H9 (cell line): ENCODE data around the gene SCYGR1. TPM values are rescaled to one million over a fixed set of nuclear protein-coding genes. Genes with fewer than 3 reads are reported as not detected.
"Not testable (repeated sequence)": the region's sequence is repeated elsewhere in the genome, so short reads cannot be mapped to it uniquely, and the experiment has no call there.

Experiments used
- DNase-seq: peaks from one replicate; pipeline ENCODE4 v3.0.0-alpha.2; 2017
- H2AFZ ChIP-seq: one replicate; pipeline ENCODE4 v1.6.1; 2013; ENCODE audit warnings: mild to moderate bottlenecking, low read length, control low read depth, moderate library complexity
- H2AK5ac ChIP-seq: 2 replicates; pipeline ENCODE4 v1.6.1; 2013; ENCODE audit warnings: low read length, control low read depth, mixed read lengths; ENCODE audit not compliant: insufficient read length
- H2BK120ac ChIP-seq: one replicate; pipeline ENCODE4 v1.6.1; 2013; ENCODE audit warnings: low read depth, mild to moderate bottlenecking, low read length, control low read depth, inconsistent platforms; ENCODE audit not compliant: poor library complexity, severe bottlenecking
- H2BK12ac ChIP-seq: 2 replicates; pipeline ENCODE4 v1.6.1; 2013; ENCODE audit warnings: low read length, control low read depth, mixed read lengths, low read depth; ENCODE audit not compliant: insufficient read length
- H2BK15ac ChIP-seq: 2 replicates; pipeline ENCODE4 v1.6.1; 2013; ENCODE audit warnings: low read depth, low read length, control low read depth
- H2BK20ac ChIP-seq: one replicate; pipeline ENCODE4 v1.6.1; 2013; ENCODE audit warnings: low read depth, mild to moderate bottlenecking, low read length, control low read depth, inconsistent platforms; ENCODE audit not compliant: poor library complexity, severe bottlenecking
- H2BK5ac ChIP-seq: 2 replicates; pipeline ENCODE4 v1.6.1; 2013; ENCODE audit warnings: low read length, control low read depth, mixed read lengths; ENCODE audit not compliant: insufficient read length
- H3K14ac ChIP-seq: 2 replicates; pipeline ENCODE4 v1.6.1; 2013; ENCODE audit warnings: low read length, control low read depth; ENCODE audit not compliant: insufficient read depth
- H3K18ac ChIP-seq: 2 replicates; pipeline ENCODE4 v1.6.1; 2013; ENCODE audit warnings: low read depth, mild to moderate bottlenecking, mixed read lengths, low read length, control low read depth; ENCODE audit not compliant: insufficient read length
- H3K23ac ChIP-seq: 2 replicates; pipeline ENCODE4 v1.6.1; 2013; ENCODE audit warnings: low read length, control low read depth, mixed read lengths, low read depth; ENCODE audit not compliant: insufficient read length
- H3K23me2 ChIP-seq: 2 replicates; pipeline ENCODE4 v1.6.1; 2013; ENCODE audit warnings: low read depth, mild to moderate bottlenecking, mixed read lengths, low read length, control low read depth; ENCODE audit not compliant: insufficient read length, poor library complexity, severe bottlenecking
- H3K27ac ChIP-seq: 2 replicates; pipeline ENCODE4 v1.5.1; 2013; ENCODE audit warnings: low read length, control low read depth, mixed read lengths, low read depth; ENCODE audit not compliant: insufficient read length
- H3K27me3 ChIP-seq: 2 replicates; pipeline ENCODE4 v1.6.1; 2013; ENCODE audit warnings: low read length, control low read depth, inconsistent platforms; ENCODE audit not compliant: insufficient read depth
- H3K4ac ChIP-seq: 2 replicates; pipeline ENCODE4 v1.6.1; 2013; ENCODE audit warnings: low read depth, mild to moderate bottlenecking, control low read depth, inconsistent platforms, low read length, moderate library complexity
- H3K4me1 ChIP-seq: 2 replicates; pipeline ENCODE4 v1.6.1; 2013; ENCODE audit warnings: low read length, control low read depth, inconsistent platforms; ENCODE audit not compliant: insufficient read depth
- H3K4me2 ChIP-seq: 2 replicates; pipeline ENCODE4 v1.6.1; 2013; ENCODE audit warnings: low read length, control low read depth, mixed read lengths; ENCODE audit not compliant: insufficient read length, insufficient read depth
- H3K56ac ChIP-seq: 2 replicates; pipeline ENCODE4 v1.6.1; 2013; ENCODE audit warnings: low read depth, mild to moderate bottlenecking, mixed read lengths, low read length, control low read depth; ENCODE audit not compliant: insufficient read length
- H3K79me1 ChIP-seq: 2 replicates; pipeline ENCODE4 v1.6.1; 2013; ENCODE audit warnings: low read depth, mild to moderate bottlenecking, moderate library complexity, low read length, control low read depth, inconsistent platforms; ENCODE audit not compliant: insufficient read depth, poor library complexity, severe bottlenecking
- H3K79me2 ChIP-seq: 2 replicates; pipeline ENCODE4 v1.6.1; 2013; ENCODE audit warnings: low read length, control low read depth, inconsistent platforms; ENCODE audit not compliant: insufficient read depth
- H3K9ac ChIP-seq: 2 replicates; pipeline ENCODE4 v1.6.1; 2013; ENCODE audit warnings: low read length, control low read depth, mixed read lengths; ENCODE audit not compliant: insufficient read length; ENCODE audit errors: extremely low read depth
- H3K9me3 ChIP-seq: one replicate; pipeline ENCODE4 v1.6.1; 2013; ENCODE audit warnings: low read depth, low read length, inconsistent platforms; ENCODE audit not compliant: control insufficient read depth
- H3T11ph ChIP-seq: one replicate; pipeline ENCODE4 v1.6.1; 2013; ENCODE audit warnings: mild to moderate bottlenecking, low read length, control low read depth, inconsistent platforms
- H4K20me1 ChIP-seq: one replicate; pipeline ENCODE4 v1.6.1; 2013; ENCODE audit not compliant: control insufficient read depth, insufficient read length, insufficient read depth
- H4K5ac ChIP-seq: 2 replicates; pipeline ENCODE4 v1.6.1; 2013; ENCODE audit warnings: low read depth, mild to moderate bottlenecking, mixed read lengths, low read length, control low read depth; ENCODE audit not compliant: insufficient read length
- H4K8ac ChIP-seq: replicated peaks from 2 replicates; pipeline ENCODE4 v1.6.1; 2013; ENCODE audit warnings: low read length, control low read depth, mixed read lengths, low read depth; ENCODE audit not compliant: insufficient read length
- H4K91ac ChIP-seq: 2 replicates; pipeline ENCODE4 v1.6.1; 2013; ENCODE audit warnings: low read depth, mild to moderate bottlenecking, moderate library complexity, mixed read lengths, low read length, control low read depth; ENCODE audit not compliant: insufficient read length
- H3K27ac Mint-ChIP-seq, 3 experiments: 2 replicates in 2 of 3; 3 replicates in 1 of 3; pipeline ENCODE4 v1.8.0; 2020 to 2021; ENCODE audit warnings: mixed read lengths in 3 of 3, mild to moderate bottlenecking in 1 of 3, moderate library complexity in 1 of 3
- H3K27me3 Mint-ChIP-seq: 2 replicates; pipeline ENCODE4 v1.8.0; 2021; ENCODE audit warnings: low read depth, mild to moderate bottlenecking, moderate library complexity, mixed read lengths
- H3K36me3 Mint-ChIP-seq, 3 experiments: 2 replicates in 2 of 3; 3 replicates in 1 of 3; pipeline ENCODE4 v1.8.0; 2020 to 2021; ENCODE audit warnings: low read depth in 3 of 3, mixed read lengths in 3 of 3; ENCODE audit not compliant: insufficient read depth in 1 of 3
- H3K4me1 Mint-ChIP-seq, 2 experiments: 2 replicates each; pipeline ENCODE4 v1.8.0; 2020; ENCODE audit warnings: mixed read lengths in 2 of 2
- H3K4me3 Mint-ChIP-seq, 2 experiments: 2 replicates in 1 of 2; 3 replicates in 1 of 2; pipeline ENCODE4 v1.8.0; 2020 to 2021; ENCODE audit warnings: mild to moderate bottlenecking in 2 of 2, mixed read lengths in 2 of 2, moderate library complexity in 1 of 2
- H3K9me3 Mint-ChIP-seq, 2 experiments: 2 replicates in 1 of 2; 3 replicates in 1 of 2; pipeline ENCODE4 v1.8.0; 2020; ENCODE audit warnings: mild to moderate bottlenecking in 2 of 2, mixed read lengths in 2 of 2, moderate library complexity in 1 of 2
- WGBS: extraction: QIAGEN DNeasy Blood & Tissue Kit; methylation state at CpG from one replicate; pipeline ENCODE4 v1.1.7; 2013; ENCODE audit warnings: missing lambda C conversion rate, low lambda C conversion rate, mixed read lengths; ENCODE audit not compliant: insufficient read length; ENCODE audit errors: extremely low coverage; 5-methylcytosine and 5-hydroxymethylcytosine counted together
- total RNA-seq: library from RNA; stranded (reverse); gene quantifications from 2 replicates; pipeline ENCODE4 v1.2.1, GENCODE V29; 2021
- TF ChIP-seq, protein P1 (sequence below): fragments of 200-600 bp; sonication (generic); conservative IDR thresholded peaks from 3 replicates; pipeline ENCODE4 v1.8.0; 2021; ENCODE audit warnings: antibody characterized with exemption, mild to moderate bottlenecking

Gene SCYGR1
- total RNA-seq, 1 experiment from 2014 or later, result not detected

- no peak overlapping the region for H3K9ac ChIP-seq
- TF ChIP-seq, protein P1, sequence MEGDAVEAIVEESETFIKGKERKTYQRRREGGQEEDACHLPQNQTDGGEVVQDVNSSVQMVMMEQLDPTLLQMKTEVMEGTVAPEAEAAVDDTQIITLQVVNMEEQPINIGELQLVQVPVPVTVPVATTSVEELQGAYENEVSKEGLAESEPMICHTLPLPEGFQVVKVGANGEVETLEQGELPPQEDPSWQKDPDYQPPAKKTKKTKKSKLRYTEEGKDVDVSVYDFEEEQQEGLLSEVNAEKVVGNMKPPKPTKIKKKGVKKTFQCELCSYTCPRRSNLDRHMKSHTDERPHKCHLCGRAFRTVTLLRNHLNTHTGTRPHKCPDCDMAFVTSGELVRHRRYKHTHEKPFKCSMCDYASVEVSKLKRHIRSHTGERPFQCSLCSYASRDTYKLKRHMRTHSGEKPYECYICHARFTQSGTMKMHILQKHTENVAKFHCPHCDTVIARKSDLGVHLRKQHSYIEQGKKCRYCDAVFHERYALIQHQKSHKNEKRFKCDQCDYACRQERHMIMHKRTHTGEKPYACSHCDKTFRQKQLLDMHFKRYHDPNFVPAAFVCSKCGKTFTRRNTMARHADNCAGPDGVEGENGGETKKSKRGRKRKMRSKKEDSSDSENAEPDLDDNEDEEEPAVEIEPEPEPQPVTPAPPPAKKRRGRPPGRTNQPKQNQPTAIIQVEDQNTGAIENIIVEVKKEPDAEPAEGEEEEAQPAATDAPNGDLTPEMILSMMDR, result no peak
Measured at GRCh38 chr2:227365833-227366232, 21.9 kb downstream of the SCYGR1 start.

GRCh38 chr2:227364585-227365263 lies 23.0 kb downstream of the SCYGR1 start:
- H3K56ac ChIP-seq, H3K79me2 ChIP-seq, H4K8ac ChIP-seq, H3K27me3 Mint-ChIP-seq, H4K91ac ChIP-seq, DNase-seq, H4K5ac ChIP-seq, H3T11ph ChIP-seq, H3K4me3 Mint-ChIP-seq, H3K4me1 ChIP-seq, H2BK15ac ChIP-seq, H2BK20ac ChIP-seq, H3K27ac ChIP-seq, H3K9me3 Mint-ChIP-seq, H3K4me2 ChIP-seq, H3K27ac Mint-ChIP-seq, H2BK5ac ChIP-seq, H2AFZ ChIP-seq, H3K4me1 Mint-ChIP-seq, H3K36me3 Mint-ChIP-seq, H2BK120ac ChIP-seq, H3K9ac ChIP-seq, H3K4ac ChIP-seq, H3K79me1 ChIP-seq, H2BK12ac ChIP-seq, H3K23ac ChIP-seq, H2AK5ac ChIP-seq, H3K27me3 ChIP-seq, H3K18ac ChIP-seq, H3K23me2 ChIP-seq, H3K9me3 ChIP-seq, H4K20me1 ChIP-seq, H3K14ac ChIP-seq: not testable (repeated sequence)
- whole genome bisulfite sequencing, result no CpG with 5 or more reads among the region's 11 CpGs

More at GRCh38 chr2:227365833-227366232, 21.9 kb downstream of the SCYGR1 start:
- no peak for DNase-seq
- no peak overlapping the region for H3T11ph ChIP-seq
- WGBS, result no CpG with 5 or more reads among the region's 3 CpGs
- no peak overlapping the region for H3K4ac ChIP-seq
- H3K27me3 ChIP-seq, result no peaks in the 10 kb centered on the region
- H4K5ac ChIP-seq, result no peak overlapping the region
- H3K4me3 Mint-ChIP-seq, result no peak overlapping the region
- no peaks in the 10 kb centered on the region; the same call in 1 of the 2 replicates for H3K4me1 ChIP-seq
- H3K27ac Mint-ChIP-seq, result no peak overlapping the region
- H2BK120ac ChIP-seq, result no peak overlapping the region
- H3K4me1 Mint-ChIP-seq, result no peaks in the 10 kb centered on the region
- H2BK5ac ChIP-seq, result no peak overlapping the region
- H2BK12ac ChIP-seq, result no peak overlapping the region
- no peak overlapping the region for H4K8ac ChIP-seq
- no peak overlapping the region for H3K56ac ChIP-seq
- no peaks in the 10 kb centered on the region for H3K9me3 Mint-ChIP-seq
- H3K18ac ChIP-seq, result no peak overlapping the region
- H3K14ac ChIP-seq, result no peak overlapping the region
- H2AFZ ChIP-seq, result no peak overlapping the region
- no peaks in the 10 kb centered on the region for H3K79me1 ChIP-seq
- no peak overlapping the region for H3K23ac ChIP-seq
- no peaks in the 10 kb centered on the region for H3K27me3 Mint-ChIP-seq
- no peak overlapping the region for H3K4me2 ChIP-seq
- H3K27ac ChIP-seq, result no peak overlapping the region
- H4K20me1 ChIP-seq, result no peaks in the 10 kb centered on the region
- no peak overlapping the region for H2BK20ac ChIP-seq
- H3K23me2 ChIP-seq, result no peaks in the 10 kb centered on the region
- no peak overlapping the region for H2AK5ac ChIP-seq
- no peak overlapping the region for H4K91ac ChIP-seq
- no peaks in the 10 kb centered on the region; a peak in 1 of 7 replicates for H3K36me3 Mint-ChIP-seq
- H3K9me3 ChIP-seq, result no peaks in the 10 kb centered on the region
- H3K79me2 ChIP-seq, result no peaks in the 10 kb centered on the region
- no peak overlapping the region for H2BK15ac ChIP-seq
